Measurements from ENCODE around the gene TMTC1. TPM values are rescaled to one million over a fixed set of nuclear protein-coding genes. Genes with fewer than 3 reads are reported as not detected.

The TMTC1 gene
- total RNA-seq, 1 experiment from 2014 or later, result not detected

DNA sequence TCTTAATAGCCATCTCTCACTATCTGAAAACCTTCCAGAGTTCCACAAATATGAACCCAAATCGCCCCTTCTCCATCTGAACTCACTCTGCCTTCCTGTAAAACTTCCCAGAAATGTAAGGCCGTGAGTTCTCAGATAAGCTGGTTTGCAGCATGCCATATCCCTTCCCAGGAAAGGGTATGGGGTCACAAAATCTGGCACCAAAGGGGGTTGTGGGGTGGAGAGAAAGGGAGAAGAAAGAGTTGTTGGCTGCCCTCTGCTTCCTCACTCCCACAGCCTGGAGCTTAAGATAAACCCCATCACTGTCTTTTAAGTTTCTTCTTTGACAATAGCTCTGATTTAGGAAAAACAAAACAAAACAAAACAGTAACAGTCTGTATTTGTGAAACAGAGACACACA, 10.7 kb downstream of the TMTC1 start:
- no peaks in the 10 kb centered on the region for H3K36me3 ChIP-seq (ENCODE audit: control insufficient read depth, insufficient read depth, low read length)
- H3K27me3 Mint-ChIP-seq (ENCODE audit: insufficient read depth, unreplicated experiment), result no peaks in the 10 kb centered on the region
- CTCF ChIA-PET, result no interaction called here
- no TSS peak for BruUV-seq (replicated peaks)
- no peaks in the 10 kb centered on the region for H3K27me3 ChIP-seq (replicated peaks; ENCODE audit: control insufficient read depth, insufficient read depth, low read length)
- no peaks in the 10 kb centered on the region for H3K4me1 ChIP-seq
- peaks cover 13% of the 10 kb centered on the region for H3K9me3 ChIP-seq
- H3K9me3 Mint-ChIP-seq (ENCODE audit: unreplicated experiment), result peaks cover 23% of the 10 kb centered on the region
- no peaks in the 10 kb centered on the region for H3K36me3 Mint-ChIP-seq (ENCODE audit: insufficient read depth, unreplicated experiment)
- intact Hi-C loops (cut with micrococcal nuclease; ENCODE audit: unreplicated experiment), result no loop called here
- no peaks in the 10 kb centered on the region for H3K4me1 Mint-ChIP-seq (ENCODE audit: low read depth, unreplicated experiment)
- H3K27ac Mint-ChIP-seq (ENCODE audit: unreplicated experiment), result no peak overlapping the region
- no peak overlapping the region for H3K4me3 Mint-ChIP-seq (ENCODE audit: unreplicated experiment)
- no peak overlapping the region for H3K4me3 ChIP-seq (ENCODE audit: low read depth, low read length)
- DNase-seq, result no peak
- TF ChIP-seq CTCF (IDR thresholded peaks at IDR 0.05; ENCODE audit: insufficient read depth in 1 of 2, low read depth in 1 of 2, low read length in 1 of 2, severe bottlenecking in 1 of 2, unreplicated experiment in 1 of 2), result no peak
- POLR2A ChIA-PET, result no interaction called here

GRCh38 chr12:29771786-29772185, 12.0 kb downstream of the TMTC1 start:
- ChIA-PET POLR2A (no interaction called here), CTCF (no interaction called here)
- DNase-seq, result no peak
- H3K27me3 Mint-ChIP-seq (ENCODE audit: insufficient read depth, unreplicated experiment), result no peaks in the 10 kb centered on the region
- no TSS peak for BruUV-seq (replicated peaks)
- no peak overlapping the region for H3K27ac Mint-ChIP-seq (ENCODE audit: unreplicated experiment)
- no peaks in the 10 kb centered on the region for H3K36me3 Mint-ChIP-seq (ENCODE audit: insufficient read depth, unreplicated experiment)
- no peak for TF ChIP-seq CTCF (IDR thresholded peaks at IDR 0.05; ENCODE audit: insufficient read depth in 1 of 2, low read depth in 1 of 2, low read length in 1 of 2, severe bottlenecking in 1 of 2, unreplicated experiment in 1 of 2)
- H3K4me3 Mint-ChIP-seq (ENCODE audit: unreplicated experiment), result no peak overlapping the region
- peaks cover 13% of the 10 kb centered on the region for H3K9me3 ChIP-seq
- no peaks in the 10 kb centered on the region for H3K4me1 ChIP-seq
- no peak overlapping the region for H3K4me3 ChIP-seq (ENCODE audit: low read depth, low read length)
- intact Hi-C loops (cut with micrococcal nuclease; ENCODE audit: unreplicated experiment), result no loop called here
- H3K9me3 Mint-ChIP-seq (ENCODE audit: unreplicated experiment), result peaks cover 23% of the 10 kb centered on the region
- H3K4me1 Mint-ChIP-seq (ENCODE audit: low read depth, unreplicated experiment), result no peaks in the 10 kb centered on the region
- H3K36me3 ChIP-seq (ENCODE audit: control insufficient read depth, insufficient read depth, low read length), result no peaks in the 10 kb centered on the region
- no peaks in the 10 kb centered on the region for H3K27me3 ChIP-seq (replicated peaks; ENCODE audit: control insufficient read depth, insufficient read depth, low read length)

GRCh38 chr12:29771165-29771564, 12.6 kb downstream of the TMTC1 start:
- Histone ChIP-seq H3K4me1 (no peaks in the 10 kb centered on the region), H3K36me3 (ENCODE audit: control insufficient read depth, insufficient read depth, low read length) (no peaks in the 10 kb centered on the region), H3K4me3 (ENCODE audit: low read depth, low read length) (no peak overlapping the region), H3K9me3 (peaks cover 10% of the 10 kb centered on the region), H3K27me3 (replicated peaks; ENCODE audit: control insufficient read depth, insufficient read depth, low read length) (no peaks in the 10 kb centered on the region)
- no peak for DNase-seq
- ChIA-PET CTCF (no interaction called here), POLR2A (no interaction called here)
- Mint-ChIP-seq H3K27ac (ENCODE audit: unreplicated experiment) (no peak overlapping the region), H3K4me3 (ENCODE audit: unreplicated experiment) (no peak overlapping the region), H3K9me3 (ENCODE audit: unreplicated experiment) (peaks cover 23% of the 10 kb centered on the region), H3K36me3 (ENCODE audit: insufficient read depth, unreplicated experiment) (no peaks in the 10 kb centered on the region), H3K27me3 (ENCODE audit: insufficient read depth, unreplicated experiment) (no peaks in the 10 kb centered on the region), H3K4me1 (ENCODE audit: low read depth, unreplicated experiment) (no peaks in the 10 kb centered on the region)
- TF ChIP-seq CTCF (IDR thresholded peaks at IDR 0.05; ENCODE audit: insufficient read depth in 1 of 2, low read depth in 1 of 2, low read length in 1 of 2, severe bottlenecking in 1 of 2, unreplicated experiment in 1 of 2), result no peak
- intact Hi-C loops (cut with micrococcal nuclease; ENCODE audit: unreplicated experiment), result no loop called here
- BruUV-seq (replicated peaks), result no TSS peak
